Measurements from ENCODE around the gene C14orf93. TPM values are rescaled to one million over a fixed set of nuclear protein-coding genes. Genes with fewer than 3 reads are reported as not detected.

The C14orf93 gene
- total and polyA plus RNA-seq, 2 donors (not counting 1 experiment from before 2014, with no cell fraction given), result 4.8 to 13.0 TPM

GRCh38 chr14:23045419-23046357, 35.7 kb upstream of the C14orf93 start:
- Histone ChIP-seq H3K79me2 (ENCODE audit: control insufficient read depth, insufficient read depth, low read length) (no peaks in the 10 kb centered on the region), H2AFZ (ENCODE audit: low read length) (no peak overlapping the region), H3K27me3 (ENCODE audit: control insufficient read depth, insufficient read depth, low read length) (no peaks in the 10 kb centered on the region), H3K9ac (ENCODE audit: insufficient read depth, low read length) (no peak overlapping the region), H3K36me3 (ENCODE audit: control insufficient read depth, insufficient read depth, low read length) (no peaks in the 10 kb centered on the region), H3K27ac (ENCODE audit: insufficient read depth, low read length) (no peak overlapping the region), H3K4me1 (ENCODE audit: control insufficient read depth, extremely low read depth, insufficient read depth, low read length) (no peaks in the 10 kb centered on the region), H3K4me2 (ENCODE audit: extremely low read depth, insufficient read depth, low read length) (no peak overlapping the region), H3K9me3 (ENCODE audit: control insufficient read depth, insufficient read depth, low read depth, low read length) (no peaks in the 10 kb centered on the region), H4K20me1 (ENCODE audit: control insufficient read depth, extremely low read depth, insufficient read depth, low read length) (no peaks in the 10 kb centered on the region), H3K4me3 (replicated peaks in 1 of 4; ENCODE audit: control extremely low read depth in 1 of 4, insufficient read depth in 1 of 4, low read depth in 3 of 4, low read length in 4 of 4) (no peak overlapping the region)
- TF ChIP-seq CTCF (conservative IDR thresholded peaks at IDR 0.05 in 1 of 2, IDR thresholded peaks at IDR 0.05 in 1 of 2; ENCODE audit: low read depth in 1 of 2, low read length in 2 of 2), result no peak
- TF ChIP-seq EZH2 (IDR thresholded peaks at IDR 0.05; ENCODE audit: low read length, missing control alignments), result no peak
- no peak for DNase-seq (ENCODE audit: low read depth in 2 of 2)

GRCh38 chr14:23044840-23045239, 34.9 kb upstream of the C14orf93 start:
- Histone ChIP-seq H4K20me1 (ENCODE audit: control insufficient read depth, extremely low read depth, insufficient read depth, low read length) (no peaks in the 10 kb centered on the region), H3K4me1 (ENCODE audit: control insufficient read depth, extremely low read depth, insufficient read depth, low read length) (no peaks in the 10 kb centered on the region), H3K4me2 (ENCODE audit: extremely low read depth, insufficient read depth, low read length) (no peak overlapping the region), H3K27ac (ENCODE audit: insufficient read depth, low read length) (no peak overlapping the region), H3K27me3 (ENCODE audit: control insufficient read depth, insufficient read depth, low read length) (no peaks in the 10 kb centered on the region), H3K36me3 (ENCODE audit: control insufficient read depth, insufficient read depth, low read length) (no peaks in the 10 kb centered on the region), H2AFZ (ENCODE audit: low read length) (no peak overlapping the region), H3K4me3 (replicated peaks in 1 of 4; ENCODE audit: control extremely low read depth in 1 of 4, insufficient read depth in 1 of 4, low read depth in 3 of 4, low read length in 4 of 4) (no peak overlapping the region), H3K79me2 (ENCODE audit: control insufficient read depth, insufficient read depth, low read length) (no peaks in the 10 kb centered on the region), H3K9me3 (ENCODE audit: control insufficient read depth, insufficient read depth, low read depth, low read length) (no peaks in the 10 kb centered on the region), H3K9ac (ENCODE audit: insufficient read depth, low read length) (no peak overlapping the region)
- no peak for DNase-seq (ENCODE audit: low read depth in 2 of 2)
- TF ChIP-seq CTCF (conservative IDR thresholded peaks at IDR 0.05 in 1 of 2, IDR thresholded peaks at IDR 0.05 in 1 of 2; ENCODE audit: low read depth in 1 of 2, low read length in 2 of 2), result no peak
- TF ChIP-seq EZH2 (IDR thresholded peaks at IDR 0.05; ENCODE audit: low read length, missing control alignments), result no peak

GRCh38 chr14:23043754-23044153, 33.8 kb upstream of the C14orf93 start:
- no peaks in the 10 kb centered on the region for H3K4me1 ChIP-seq (ENCODE audit: control insufficient read depth, extremely low read depth, insufficient read depth, low read length)
- no peaks in the 10 kb centered on the region for H3K36me3 ChIP-seq (ENCODE audit: control insufficient read depth, insufficient read depth, low read length)
- H2AFZ ChIP-seq (ENCODE audit: low read length), result no peak overlapping the region
- H3K9ac ChIP-seq (ENCODE audit: insufficient read depth, low read length), result no peak overlapping the region
- H3K27me3 ChIP-seq (ENCODE audit: control insufficient read depth, insufficient read depth, low read length), result no peaks in the 10 kb centered on the region
- H3K4me2 ChIP-seq (ENCODE audit: extremely low read depth, insufficient read depth, low read length), result no peak overlapping the region
- DNase-seq (ENCODE audit: low read depth in 2 of 2), result no peak
- no peaks in the 10 kb centered on the region for H3K9me3 ChIP-seq (ENCODE audit: control insufficient read depth, insufficient read depth, low read depth, low read length)
- TF ChIP-seq CTCF (conservative IDR thresholded peaks at IDR 0.05 in 1 of 2, IDR thresholded peaks at IDR 0.05 in 1 of 2; ENCODE audit: low read depth in 1 of 2, low read length in 2 of 2) (no peak), EZH2 (IDR thresholded peaks at IDR 0.05; ENCODE audit: low read length, missing control alignments) (no peak)
- no peak overlapping the region for H3K4me3 ChIP-seq (replicated peaks in 1 of 4; ENCODE audit: control extremely low read depth in 1 of 4, insufficient read depth in 1 of 4, low read depth in 3 of 4, low read length in 4 of 4)
- no peaks in the 10 kb centered on the region for H3K79me2 ChIP-seq (ENCODE audit: control insufficient read depth, insufficient read depth, low read length)
- H4K20me1 ChIP-seq (ENCODE audit: control insufficient read depth, extremely low read depth, insufficient read depth, low read length), result no peaks in the 10 kb centered on the region
- no peak overlapping the region for H3K27ac ChIP-seq (ENCODE audit: insufficient read depth, low read length)
